Umbilical cord (tissue), 2 donors: ENCODE data around the gene EXOG. TPM values are rescaled to one million over a fixed set of nuclear protein-coding genes. Genes with fewer than 3 reads are reported as not detected.
A peak's percentile ranks its signal among the peaks of the same experiment; 100 is the strongest.

Experiments
- DNase-seq: peaks from one replicate; pipeline ENCODE4 v3.0.0-alpha.2; 2015; ENCODE audit warnings: low spot score
- total RNA-seq: library from RNA; depleted of rRNA; stranded (reverse); fragments of >200 nt; gene quantifications from one replicate; pipeline ENCODE4 v1.2.3, GENCODE V29; 2014; ENCODE audit warnings: low replicate concordance; ENCODE audit not compliant: insufficient read depth

Gene EXOG
- total RNA-seq, 1 donor from 2014 or later, result 19.5 TPM

- DNase-seq, result no peak
Observed at GRCh38 chr3:38472342-38472741, 23.8 kb upstream of the EXOG start.

GRCh38 chr3:38473229-38473628, 22.9 kb upstream of the EXOG start:
- DNase-seq, result no peak

- DNase-seq, result no peak
Observed at GRCh38 chr3:38474928-38475605, 21.1 kb upstream of the EXOG start.

GRCh38 chr3:38475716-38476115, 20.4 kb upstream of the EXOG start:
- no peak for DNase-seq

- DNase-seq, result no peak
Observed at GRCh38 chr3:38476157-38476756, 19.9 kb upstream of the EXOG start.

GRCh38 chr3:38477057-38477820, 18.9 kb upstream of the EXOG start:
- DNase-seq, result no peak

- no peak for DNase-seq
Observed at GRCh38 chr3:38477839-38478450, 18.2 kb upstream of the EXOG start.

- no peak for DNase-seq
Observed at GRCh38 chr3:38478901-38479300, 17.2 kb upstream of the EXOG start.

- DNase-seq, result peak; percentile 63
Observed at GRCh38 chr3:38479431-38480092, 16.6 kb upstream of the EXOG start.

GRCh38 chr3:38480093-38480445, 16.1 kb upstream of the EXOG start:
- no peak for DNase-seq

GRCh38 chr3:38480930-38481329, 15.2 kb upstream of the EXOG start:
- no peak for DNase-seq

- DNase-seq, result no peak
Observed at GRCh38 chr3:38482951-38483350, 13.2 kb upstream of the EXOG start.

GRCh38 chr3:38487323-38487722, 8.8 kb upstream of the EXOG start:
- no peak for DNase-seq

- no peak for DNase-seq
Observed at GRCh38 chr3:38488949-38489348, 7.2 kb upstream of the EXOG start.

GRCh38 chr3:38489766-38490165, 6.4 kb upstream of the EXOG start:
- DNase-seq, result no peak

GRCh38 chr3:38490281-38491030, 5.7 kb upstream of the EXOG start:
- DNase-seq, result no peak

GRCh38 chr3:38491215-38491614, 4.9 kb upstream of the EXOG start:
- no peak for DNase-seq

- no peak for DNase-seq
Observed at GRCh38 chr3:38493031-38493430, 3.1 kb upstream of the EXOG start.

GRCh38 chr3:38497031-38497430, 891 bp downstream of the EXOG start:
- peak; percentile 38 for DNase-seq

GRCh38 chr3:38500688-38501417, 4.7 kb downstream of the EXOG start:
- DNase-seq, result peak; percentile 18

GRCh38 chr3:38507120-38507519, 11.0 kb downstream of the EXOG start:
- DNase-seq, result no peak
